SIG-M5 treated with dmso at 0.1 percent for 504 hours (cell line): ENCODE data around the gene KRT3.

Source experiments
- DNase-seq: peaks from one replicate; lab custom pipeline; 2025; ENCODE audit not compliant: unreplicated experiment; lab: John Stamatoyannopoulos, UW

The KRT3 gene

GRCh38 chr12:52783563-52784316 is 12.2 kb downstream of the KRT3 start:
- no peak for DNase-seq

GRCh38 chr12:52782502-52782901 is 13.4 kb downstream of the KRT3 start:
- DNase-seq: no peak

GRCh38 chr12:52781399-52782082 is 14.4 kb downstream of the KRT3 start:
- no peak for DNase-seq

GRCh38 chr12:52779914-52780313 is 16.0 kb downstream of the KRT3 start:
- no peak for DNase-seq

GRCh38 chr12:52778833-52779232 is 17.1 kb downstream of the KRT3 start:
- no peak for DNase-seq

- DNase-seq: no peak
Measured at GRCh38 chr12:52777566-52777965, 18.4 kb downstream of the KRT3 start.

GRCh38 chr12:52776913-52777395 is 19.0 kb downstream of the KRT3 start, which contains the start of gene KRT76:
KRT76 (minus strand) TSS chr12:52777345; CDS start chr12:52777291, 54 bp downstream.
- no peak for DNase-seq

- no peak for DNase-seq
Measured at GRCh38 chr12:52776435-52776834, 19.5 kb downstream of the KRT3 start.

- DNase-seq: no peak
Measured at GRCh38 chr12:52774629-52775250, 21.2 kb downstream of the KRT3 start.

GRCh38 chr12:52772772-52773171 is 23.1 kb downstream of the KRT3 start:
- DNase-seq: no peak

GRCh38 chr12:52772188-52772587 is 23.7 kb downstream of the KRT3 start:
- no peak for DNase-seq

GRCh38 chr12:52771505-52771904 is 24.4 kb downstream of the KRT3 start:
- DNase-seq: no peak

- DNase-seq: no peak
Measured at GRCh38 chr12:52771088-52771487, 24.8 kb downstream of the KRT3 start.

GRCh38 chr12:52769946-52770345 is 26.0 kb downstream of the KRT3 start:
- no peak for DNase-seq

- no peak for DNase-seq
Measured at GRCh38 chr12:52769354-52769753, 26.6 kb downstream of the KRT3 start.

GRCh38 chr12:52768479-52769200 is 27.3 kb downstream of the KRT3 start:
- no peak for DNase-seq

GRCh38 chr12:52767427-52767826 is 28.5 kb downstream of the KRT3 start:
- no peak for DNase-seq

- no peak for DNase-seq
Measured at GRCh38 chr12:52767020-52767379, 28.9 kb downstream of the KRT3 start.

GRCh38 chr12:52766351-52767019 is 29.4 kb downstream of the KRT3 start:
- no peak for DNase-seq

- DNase-seq: no peak
Measured at GRCh38 chr12:52765702-52766101, 30.2 kb downstream of the KRT3 start.

GRCh38 chr12:52763991-52764390 is 31.9 kb downstream of the KRT3 start:
- no peak for DNase-seq
